Cardiac fibroblast (primary cell): ENCODE results near the gene DEFB125.
"Not testable (repeated sequence)": the region's sequence is repeated elsewhere in the genome, so short reads cannot be mapped to it uniquely, and the experiment has no call there.

ENCODE experiments used
- DNase-seq, 2 donors: peaks; one replicate each; pipeline versions ENCODE4 v3.0.0 to v3.0.0-alpha.2; 2010; ENCODE audit warnings: low read depth in 2 of 2
- H3K4me3 ChIP-seq, 2 donors: replicated peaks in 1 of 2; 1 replicate in 1 of 2; 2 replicates in 1 of 2; pipeline ENCODE4 v1.5.1; 2011; ENCODE audit warnings: low read depth in 2 of 2, low read length in 2 of 2, mild to moderate bottlenecking in 2 of 2, moderate library complexity in 1 of 2
- TF ChIP-seq, protein P1 (sequence below): IDR thresholded peaks from one replicate; pipeline ENCODE4 v1.5.1; 2011; ENCODE audit warnings: low read depth, mild to moderate bottlenecking, low read length, inconsistent platforms

DEFB125 gene

GRCh38 chr20:64766-65322 is 22.6 kb upstream of the DEFB125 start:
- TF ChIP-seq, protein P1, sequence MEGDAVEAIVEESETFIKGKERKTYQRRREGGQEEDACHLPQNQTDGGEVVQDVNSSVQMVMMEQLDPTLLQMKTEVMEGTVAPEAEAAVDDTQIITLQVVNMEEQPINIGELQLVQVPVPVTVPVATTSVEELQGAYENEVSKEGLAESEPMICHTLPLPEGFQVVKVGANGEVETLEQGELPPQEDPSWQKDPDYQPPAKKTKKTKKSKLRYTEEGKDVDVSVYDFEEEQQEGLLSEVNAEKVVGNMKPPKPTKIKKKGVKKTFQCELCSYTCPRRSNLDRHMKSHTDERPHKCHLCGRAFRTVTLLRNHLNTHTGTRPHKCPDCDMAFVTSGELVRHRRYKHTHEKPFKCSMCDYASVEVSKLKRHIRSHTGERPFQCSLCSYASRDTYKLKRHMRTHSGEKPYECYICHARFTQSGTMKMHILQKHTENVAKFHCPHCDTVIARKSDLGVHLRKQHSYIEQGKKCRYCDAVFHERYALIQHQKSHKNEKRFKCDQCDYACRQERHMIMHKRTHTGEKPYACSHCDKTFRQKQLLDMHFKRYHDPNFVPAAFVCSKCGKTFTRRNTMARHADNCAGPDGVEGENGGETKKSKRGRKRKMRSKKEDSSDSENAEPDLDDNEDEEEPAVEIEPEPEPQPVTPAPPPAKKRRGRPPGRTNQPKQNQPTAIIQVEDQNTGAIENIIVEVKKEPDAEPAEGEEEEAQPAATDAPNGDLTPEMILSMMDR: no peak
- no peak overlapping the region for H3K4me3 ChIP-seq
- no peak for DNase-seq

DNA sequence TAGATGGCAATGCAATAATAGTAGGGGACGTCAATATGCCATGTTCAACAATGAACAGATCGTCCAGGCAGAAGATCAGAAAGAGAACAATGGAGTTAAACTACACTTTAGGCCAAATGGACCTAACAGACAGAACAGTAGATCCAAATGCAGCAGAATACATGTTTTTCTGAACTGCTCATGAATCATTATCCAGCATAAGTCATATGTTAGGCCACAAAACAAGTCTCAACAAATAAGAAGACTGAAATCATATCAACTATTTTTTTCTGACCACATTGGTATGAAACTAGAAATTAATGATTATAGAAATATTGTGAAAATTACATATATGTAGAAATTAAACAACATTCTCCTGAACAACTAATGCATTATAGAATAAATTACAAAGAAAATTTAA is 10.2 kb upstream of the DEFB125 start:
- H3K4me3 ChIP-seq: no peak overlapping the region
- DNase-seq: no peak
- TF ChIP-seq, protein P1: no peak

- no peak for DNase-seq
- H3K4me3 ChIP-seq: no peak overlapping the region
- TF ChIP-seq, protein P1: no peak
Measured at GRCh38 chr20:78338-78737, 9.1 kb upstream of the DEFB125 start.

DNA sequence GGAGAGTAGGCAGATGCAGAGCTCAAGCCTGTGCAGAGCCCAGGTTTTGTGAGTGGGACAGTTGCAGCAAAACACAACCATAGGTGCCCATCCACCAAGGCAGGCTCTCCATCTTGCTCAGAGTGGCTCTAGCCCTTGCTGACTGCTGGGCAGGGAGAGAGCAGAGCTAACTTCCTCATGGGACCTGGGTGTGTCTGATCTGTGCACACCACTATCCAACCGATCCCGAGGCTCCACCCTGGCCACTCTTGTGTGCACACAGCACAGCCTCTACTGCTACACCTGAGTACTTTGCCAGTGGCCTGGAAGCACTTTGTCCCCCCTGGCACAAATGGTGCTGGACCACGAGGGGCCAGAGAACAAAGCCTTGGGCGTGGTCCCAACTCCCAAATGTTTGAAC is 7.9 kb upstream of the DEFB125 start:
- no peak overlapping the region for H3K4me3 ChIP-seq
- TF ChIP-seq, protein P1: no peak
- DNase-seq: no peak

DNA sequence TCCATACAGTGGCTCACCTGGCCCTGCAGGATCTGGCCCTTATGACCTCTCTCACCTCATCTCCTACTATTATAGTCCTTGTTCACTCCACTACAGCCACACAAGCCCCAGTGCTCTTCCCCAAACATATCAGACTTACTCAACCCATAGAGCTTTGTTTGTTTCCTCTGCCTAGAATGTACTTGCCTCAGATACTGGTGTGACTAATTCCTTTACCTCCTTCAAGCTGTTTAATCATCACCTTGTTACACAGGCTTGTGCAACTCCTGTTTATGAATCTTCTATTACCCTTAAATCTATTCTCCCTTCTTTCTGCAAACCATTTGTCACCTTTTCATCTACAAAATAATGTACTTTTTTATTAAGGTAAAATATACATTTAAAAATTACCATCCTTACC is 3.2 kb downstream of the DEFB125 start:
- DNase-seq: peak in 1 of 2 donors; percentile 4
- no peak overlapping the region for H3K4me3 ChIP-seq
- TF ChIP-seq, protein P1: no peak

GRCh38 chr20:93641-94040 is 6.2 kb downstream of the DEFB125 start:
- no peak overlapping the region for H3K4me3 ChIP-seq
- DNase-seq: no peak
- TF ChIP-seq, protein P1: no peak

GRCh38 chr20:95215-95614 is 7.7 kb downstream of the DEFB125 start:
- no peak for DNase-seq
- no peak overlapping the region for H3K4me3 ChIP-seq
- TF ChIP-seq, protein P1: no peak

DNA sequence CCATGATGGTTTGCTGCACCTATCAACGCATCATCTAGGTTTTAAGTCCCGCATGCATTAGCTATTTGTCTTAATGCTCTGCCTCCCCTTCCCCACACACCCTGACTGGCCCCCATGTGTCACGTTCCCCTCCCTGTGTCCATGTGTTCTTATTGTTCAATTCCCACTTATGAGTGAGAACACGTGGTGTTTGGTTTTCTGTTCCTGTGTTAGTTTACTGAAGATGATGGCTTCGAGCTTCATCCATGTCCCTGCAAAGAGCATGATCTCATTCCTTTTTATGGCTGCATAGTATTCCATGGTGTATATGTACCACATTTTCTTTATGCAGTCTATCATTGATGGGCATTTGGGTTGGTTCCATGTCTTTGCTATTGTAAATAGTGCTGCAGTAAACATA is 10.2 kb downstream of the DEFB125 start:
- DNase-seq, H3K4me3 ChIP-seq: not testable (repeated sequence)
